OCI-LY1 (cell line): ENCODE measurements around the gene KCNK2.

Source experiments
- H2AFZ ChIP-seq: fragments of 200-600 bp; sonication (generic), shearing (Covaris generic); 2 replicates; pipeline ENCODE4 v1.6.0; 2014; ENCODE audit warnings: antibody characterized with exemption, mild to moderate bottlenecking, low read length
- H3F3A ChIP-seq: fragments of 200-600 bp; sonication (generic), shearing (Covaris generic); 2 replicates; pipeline ENCODE4 v1.6.0; 2014; ENCODE audit warnings: mild to moderate bottlenecking, antibody characterized with exemption, low read length, moderate library complexity; ENCODE audit not compliant: insufficient read depth
- H3K27ac ChIP-seq: fragments of 200-600 bp; sonication (generic); 2 replicates; pipeline ENCODE4 v1.5.1; 2014; ENCODE audit warnings: low read length, mixed run types, mild to moderate bottlenecking, low read depth; ENCODE audit not compliant: poor library complexity, severe bottlenecking
- H3K27me3 ChIP-seq: fragments of 200-600 bp; sonication (generic); 2 replicates; pipeline ENCODE4 v1.6.0; 2014; ENCODE audit warnings: antibody characterized with exemption, mild to moderate bottlenecking, low read length, moderate library complexity; ENCODE audit not compliant: insufficient read depth
- H3K36me3 ChIP-seq: fragments of 200-600 bp; sonication (generic); 2 replicates; pipeline ENCODE4 v1.6.1; 2014; ENCODE audit warnings: mild to moderate bottlenecking, antibody characterized with exemption, low read length, moderate library complexity, mixed read lengths; ENCODE audit not compliant: insufficient read depth
- H3K4me1 ChIP-seq: fragments of 200-600 bp; sonication (generic); 2 replicates; pipeline ENCODE4 v1.5.1; 2014; ENCODE audit warnings: mild to moderate bottlenecking, low read length, moderate library complexity; ENCODE audit not compliant: insufficient read depth, severe bottlenecking
- H3K4me2 ChIP-seq: fragments of 200-600 bp; sonication (generic), shearing (Covaris generic); 2 replicates; pipeline ENCODE4 v1.6.1; 2014; ENCODE audit warnings: low read length
- H3K4me3 ChIP-seq: fragments of 200-600 bp; sonication (generic); 2 replicates; pipeline ENCODE4 v1.5.1; 2014; ENCODE audit warnings: low read length, low read depth, mild to moderate bottlenecking, mixed read lengths; ENCODE audit not compliant: poor library complexity, severe bottlenecking
- H3K79me2 ChIP-seq: fragments of 200-600 bp; shearing (Covaris generic); 2 replicates; pipeline ENCODE4 v1.6.1; 2016; ENCODE audit warnings: mixed run types, low read length, mixed read lengths; ENCODE audit not compliant: insufficient read depth
- H3K9ac ChIP-seq: fragments of 200-600 bp; sonication (generic), shearing (Covaris generic); 2 replicates; pipeline ENCODE4 v1.6.1; 2014; ENCODE audit warnings: mild to moderate bottlenecking, low read length, mixed read lengths
- H3K9me2 ChIP-seq: fragments of 200-600 bp; sonication (generic), shearing (Covaris generic); 2 replicates; pipeline ENCODE4 v1.6.1; 2014; ENCODE audit warnings: low read depth, mild to moderate bottlenecking, low read length, mixed read lengths
- H3K9me3 ChIP-seq: fragments of 200-600 bp; shearing (Covaris generic); 2 replicates; pipeline ENCODE4 v1.6.1; 2014; ENCODE audit warnings: low read length, mixed read lengths
- H4K20me1 ChIP-seq: fragments of 200-600 bp; sonication (generic), shearing (Covaris generic); 2 replicates; pipeline ENCODE4 v1.6.0; 2016; ENCODE audit warnings: mild to moderate bottlenecking, low read length; ENCODE audit not compliant: insufficient read depth
- EZH2 ChIP-seq: fragments of 200-600 bp; sonication (generic), shearing (Covaris generic); IDR thresholded peaks from 2 replicates; pipeline ENCODE4 v1.8.0; 2017; ENCODE audit warnings: borderline replicate concordance, mixed run types, mild to moderate bottlenecking, antibody characterized with exemption, low read length, moderate library complexity, mixed read lengths
- TF ChIP-seq, protein P1 (sequence below): fragments of 200-600 bp; sonication (generic), shearing (Covaris generic); IDR thresholded peaks from 2 replicates; pipeline ENCODE4 v1.5.1; 2017; ENCODE audit warnings: mild to moderate bottlenecking, antibody characterized with exemption, low read length, moderate library complexity, mixed read lengths

Gene KCNK2

GRCh38 chr1:215273838-215274516 lies 191.4 kb downstream of the KCNK2 start:
- H3K9me3 ChIP-seq: no peaks in the 10 kb centered on the region
- no peak overlapping the region for H3K4me3 ChIP-seq
- H3K27ac ChIP-seq: no peak overlapping the region
- TF ChIP-seq, protein P1, sequence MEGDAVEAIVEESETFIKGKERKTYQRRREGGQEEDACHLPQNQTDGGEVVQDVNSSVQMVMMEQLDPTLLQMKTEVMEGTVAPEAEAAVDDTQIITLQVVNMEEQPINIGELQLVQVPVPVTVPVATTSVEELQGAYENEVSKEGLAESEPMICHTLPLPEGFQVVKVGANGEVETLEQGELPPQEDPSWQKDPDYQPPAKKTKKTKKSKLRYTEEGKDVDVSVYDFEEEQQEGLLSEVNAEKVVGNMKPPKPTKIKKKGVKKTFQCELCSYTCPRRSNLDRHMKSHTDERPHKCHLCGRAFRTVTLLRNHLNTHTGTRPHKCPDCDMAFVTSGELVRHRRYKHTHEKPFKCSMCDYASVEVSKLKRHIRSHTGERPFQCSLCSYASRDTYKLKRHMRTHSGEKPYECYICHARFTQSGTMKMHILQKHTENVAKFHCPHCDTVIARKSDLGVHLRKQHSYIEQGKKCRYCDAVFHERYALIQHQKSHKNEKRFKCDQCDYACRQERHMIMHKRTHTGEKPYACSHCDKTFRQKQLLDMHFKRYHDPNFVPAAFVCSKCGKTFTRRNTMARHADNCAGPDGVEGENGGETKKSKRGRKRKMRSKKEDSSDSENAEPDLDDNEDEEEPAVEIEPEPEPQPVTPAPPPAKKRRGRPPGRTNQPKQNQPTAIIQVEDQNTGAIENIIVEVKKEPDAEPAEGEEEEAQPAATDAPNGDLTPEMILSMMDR: no peak
- H3K4me2 ChIP-seq: no peak overlapping the region
- no peaks in the 10 kb centered on the region for H3K27me3 ChIP-seq
- no peaks in the 10 kb centered on the region for H3F3A ChIP-seq
- H4K20me1 ChIP-seq: no peaks in the 10 kb centered on the region
- no peaks in the 10 kb centered on the region for H3K9me2 ChIP-seq
- H3K36me3 ChIP-seq: no peaks in the 10 kb centered on the region
- no peaks in the 10 kb centered on the region for H3K4me1 ChIP-seq
- H3K79me2 ChIP-seq: no peaks in the 10 kb centered on the region
- no peak overlapping the region for H2AFZ ChIP-seq
- H3K9ac ChIP-seq: no peak overlapping the region

DNA sequence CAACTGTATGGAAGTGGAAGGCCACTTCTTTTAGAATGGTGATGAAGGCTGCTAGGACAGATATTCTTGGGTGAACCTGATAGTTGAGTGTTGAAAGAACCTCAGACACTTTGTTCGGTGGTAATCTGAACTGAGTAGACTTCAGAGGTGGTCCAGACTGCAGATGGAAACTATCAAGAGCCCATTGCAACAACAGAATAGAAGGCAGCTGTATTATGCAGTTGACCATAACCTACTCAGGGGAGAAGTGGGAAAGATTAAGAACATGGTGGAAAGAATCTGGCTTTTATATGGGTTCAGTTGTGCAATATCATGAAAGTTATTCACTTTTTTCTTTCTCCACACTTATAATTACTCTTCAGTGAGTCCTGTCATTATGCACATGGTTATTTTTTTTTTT lies 194.0 kb downstream of the KCNK2 start:
- TF ChIP-seq, protein P1: no peak
- no peak for TF ChIP-seq EZH2
- no peaks in the 10 kb centered on the region for H3K27me3 ChIP-seq
- H3K9me2 ChIP-seq: no peaks in the 10 kb centered on the region

GRCh38 chr1:215277532-215277931 lies 195.0 kb downstream of the KCNK2 start:
- no peaks in the 10 kb centered on the region for H3K9me2 ChIP-seq
- no peaks in the 10 kb centered on the region for H3K36me3 ChIP-seq
- H3K9me3 ChIP-seq: no peaks in the 10 kb centered on the region
- H2AFZ ChIP-seq: no peak overlapping the region
- no peak overlapping the region for H3K27ac ChIP-seq
- H3K79me2 ChIP-seq: no peaks in the 10 kb centered on the region
- H3K27me3 ChIP-seq: no peaks in the 10 kb centered on the region
- no peak for TF ChIP-seq EZH2
- TF ChIP-seq, protein P1: no peak
- H3F3A ChIP-seq: no peaks in the 10 kb centered on the region
- no peak overlapping the region for H3K9ac ChIP-seq
- H3K4me3 ChIP-seq: no peak overlapping the region
- H4K20me1 ChIP-seq: no peaks in the 10 kb centered on the region
- no peaks in the 10 kb centered on the region for H3K4me1 ChIP-seq
- H3K4me2 ChIP-seq: no peak overlapping the region

More for the DNA sequence above, 194.0 kb downstream of the KCNK2 start:
- Histone ChIP-seq H3K4me2 (no peak overlapping the region), H2AFZ (no peak overlapping the region), H3K36me3 (no peaks in the 10 kb centered on the region), H3K4me3 (no peak overlapping the region), H3K4me1 (no peaks in the 10 kb centered on the region), H4K20me1 (no peaks in the 10 kb centered on the region), H3K27ac (no peak overlapping the region), H3K9ac (no peak overlapping the region), H3K79me2 (no peaks in the 10 kb centered on the region), H3K9me3 (no peaks in the 10 kb centered on the region), H3F3A (no peaks in the 10 kb centered on the region)
